ENCODE results near the gene MFGE8. TPM values are rescaled to one million over a fixed set of nuclear protein-coding genes. Genes with fewer than 3 reads are reported as not detected.
A peak's percentile ranks its signal among the peaks of the same experiment; 100 is the strongest.

The MFGE8 gene
- 1,102 and 1,967 TPM in 2 replicates for polyA plus RNA-seq (2011; rRNA removed)
- polyA minus RNA-seq (2011; rRNA and poly(A)+ RNA removed), result 235 and 255 TPM in 2 replicates

GRCh38 chr15:88913017-88913849 is at the start of gene MFGE8:
Gene MFGE8, minus strand, starts transcription at chr15:88913379. Its CDS starts 60 bp downstream, at chr15:88913319.
- peak within 1 kb of the TSS; percentile 75 for H3K4me3 ChIP-seq (ENCODE audit: low read depth, low read length)
- ChIA-PET CTCF (interaction anchor here (1.3 to 3.9 kb wide), 3 partner anchors 22 to 109 kb away, joined by 3 to 18 read pairs (median 3); no protein-coding TSS in a partner anchor), POLR2A (no interaction called here)
- peaks cover 11% of the 10 kb centered on the region for H3K36me3 ChIP-seq (ENCODE audit: control insufficient read depth, insufficient read depth, low read length)
- TF ChIP-seq CTCF (IDR thresholded peaks at IDR 0.05; ENCODE audit: insufficient read depth, low read depth, low read length), result no peak
- no peaks in the 10 kb centered on the region for H3K27me3 ChIP-seq (ENCODE audit: control insufficient read depth, insufficient read depth, low read length)
- DNase-seq (ENCODE audit: low read depth), result no peak

- TF ChIP-seq CTCF (IDR thresholded peaks at IDR 0.05; ENCODE audit: insufficient read depth, low read depth, low read length), result no peak
- H3K4me3 ChIP-seq (ENCODE audit: low read depth, low read length), result no peak overlapping the region
- no peak for DNase-seq (ENCODE audit: low read depth)
- ChIA-PET POLR2A (no interaction called here), CTCF (interaction anchor here (1.0 to 1.1 kb wide), 2 partner anchors 55 to 94 kb away, joined by 3 read pairs; no protein-coding TSS in a partner anchor)
- H3K36me3 ChIP-seq (ENCODE audit: control insufficient read depth, insufficient read depth, low read length), result no peaks in the 10 kb centered on the region
- H3K27me3 ChIP-seq (ENCODE audit: control insufficient read depth, insufficient read depth, low read length), result no peaks in the 10 kb centered on the region; the same call in none of the 2 replicates
Measured at GRCh38 chr15:88959445-88959844, 46.3 kb upstream of the MFGE8 start.

GRCh38 chr15:88956906-88957305 is 43.7 kb upstream of the MFGE8 start:
- no peaks in the 10 kb centered on the region for H3K36me3 ChIP-seq (ENCODE audit: control insufficient read depth, insufficient read depth, low read length)
- H3K4me3 ChIP-seq (ENCODE audit: low read depth, low read length), result no peak overlapping the region
- POLR2A ChIA-PET, result no interaction called here
- TF ChIP-seq CTCF (IDR thresholded peaks at IDR 0.05; ENCODE audit: insufficient read depth, low read depth, low read length), result no peak
- no peak for DNase-seq (ENCODE audit: low read depth)
- CTCF ChIA-PET, result interaction anchor here (1.1 kb wide), 1 partner anchor 52 kb away, joined by 3 read pairs; no protein-coding TSS in a partner anchor
- H3K27me3 ChIP-seq (ENCODE audit: control insufficient read depth, insufficient read depth, low read length), result no peaks in the 10 kb centered on the region; the same call in none of the 2 replicates

- DNase-seq (ENCODE audit: low read depth), result no peak
- TF ChIP-seq CTCF (IDR thresholded peaks at IDR 0.05; ENCODE audit: insufficient read depth, low read depth, low read length), result no peak
- Histone ChIP-seq H3K36me3 (ENCODE audit: control insufficient read depth, insufficient read depth, low read length) (no peaks in the 10 kb centered on the region), H3K4me3 (ENCODE audit: low read depth, low read length) (no peak overlapping the region), H3K27me3 (ENCODE audit: control insufficient read depth, insufficient read depth, low read length) (no peaks in the 10 kb centered on the region; the same call in none of the 2 replicates)
- CTCF ChIA-PET, result no interaction called here
- POLR2A ChIA-PET, result no interaction called here
Measured at GRCh38 chr15:88956263-88956662, 43.1 kb upstream of the MFGE8 start.

- DNase-seq (ENCODE audit: low read depth), result no peak
- TF ChIP-seq CTCF (IDR thresholded peaks at IDR 0.05; ENCODE audit: insufficient read depth, low read depth, low read length), result no peak
- H3K36me3 ChIP-seq (ENCODE audit: control insufficient read depth, insufficient read depth, low read length), result no peaks in the 10 kb centered on the region
- no peaks in the 10 kb centered on the region; the same call in 1 of the 2 replicates for H3K27me3 ChIP-seq (ENCODE audit: control insufficient read depth, insufficient read depth, low read length)
- ChIA-PET CTCF (no interaction called here), POLR2A (no interaction called here)
- H3K4me3 ChIP-seq (ENCODE audit: low read depth, low read length), result no peak overlapping the region
Measured at GRCh38 chr15:88954431-88955277, 41.5 kb upstream of the MFGE8 start.

Data from BJ (cell line).